Measurements from ENCODE around the gene CSNK1D. TPM values are rescaled to one million over a fixed set of nuclear protein-coding genes. Genes with fewer than 3 reads are reported as not detected.

The CSNK1D gene
- total RNA-seq, 1 donor from 2014 or later, result 86.8 TPM

DNA sequence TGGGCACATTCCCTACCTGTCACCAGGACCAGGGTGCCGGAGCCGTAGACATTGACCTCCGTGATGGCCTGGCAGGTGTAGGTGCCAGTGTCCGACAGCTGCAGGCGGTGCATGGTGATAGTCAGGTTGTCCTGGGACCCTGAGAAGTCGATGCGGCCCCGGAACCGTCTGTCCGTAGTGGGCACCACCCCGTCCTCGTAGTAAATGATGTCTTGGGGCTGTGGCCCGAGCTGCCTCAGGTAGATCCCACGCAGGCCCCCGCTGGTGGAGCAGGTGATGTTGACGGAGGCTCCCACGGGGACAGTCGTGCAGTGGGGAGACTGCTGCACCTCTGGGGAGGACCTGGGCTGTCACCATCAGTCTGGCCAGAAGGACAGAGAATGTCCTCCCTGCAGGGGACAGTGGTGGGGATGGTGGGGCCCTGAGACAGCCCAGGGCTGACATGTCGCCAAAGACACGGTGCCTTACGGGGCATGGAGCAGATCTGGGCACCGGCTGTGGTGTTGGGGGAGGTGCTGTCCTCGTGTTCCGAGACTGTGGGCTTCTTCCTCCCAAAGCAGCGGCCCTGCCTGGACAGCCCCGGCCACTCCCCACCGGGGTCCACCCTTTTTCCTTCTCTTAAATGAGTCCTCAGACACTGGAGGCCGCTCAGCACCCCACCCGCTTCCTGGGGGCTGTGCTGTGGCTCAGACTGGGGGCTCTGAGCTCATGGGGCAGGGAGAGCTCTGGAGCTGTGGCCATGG is 43.3 kb upstream of the CSNK1D start:
- TF ChIP-seq, protein P1, sequence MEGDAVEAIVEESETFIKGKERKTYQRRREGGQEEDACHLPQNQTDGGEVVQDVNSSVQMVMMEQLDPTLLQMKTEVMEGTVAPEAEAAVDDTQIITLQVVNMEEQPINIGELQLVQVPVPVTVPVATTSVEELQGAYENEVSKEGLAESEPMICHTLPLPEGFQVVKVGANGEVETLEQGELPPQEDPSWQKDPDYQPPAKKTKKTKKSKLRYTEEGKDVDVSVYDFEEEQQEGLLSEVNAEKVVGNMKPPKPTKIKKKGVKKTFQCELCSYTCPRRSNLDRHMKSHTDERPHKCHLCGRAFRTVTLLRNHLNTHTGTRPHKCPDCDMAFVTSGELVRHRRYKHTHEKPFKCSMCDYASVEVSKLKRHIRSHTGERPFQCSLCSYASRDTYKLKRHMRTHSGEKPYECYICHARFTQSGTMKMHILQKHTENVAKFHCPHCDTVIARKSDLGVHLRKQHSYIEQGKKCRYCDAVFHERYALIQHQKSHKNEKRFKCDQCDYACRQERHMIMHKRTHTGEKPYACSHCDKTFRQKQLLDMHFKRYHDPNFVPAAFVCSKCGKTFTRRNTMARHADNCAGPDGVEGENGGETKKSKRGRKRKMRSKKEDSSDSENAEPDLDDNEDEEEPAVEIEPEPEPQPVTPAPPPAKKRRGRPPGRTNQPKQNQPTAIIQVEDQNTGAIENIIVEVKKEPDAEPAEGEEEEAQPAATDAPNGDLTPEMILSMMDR (IDR thresholded peaks at IDR 0.05), result no peak
- Histone ChIP-seq H3K27me3 (peaks cover 15% of the 10 kb centered on the region), H3K36me3 (no peaks in the 10 kb centered on the region), H3K27ac (no peak overlapping the region), H3K9me3 (no peaks in the 10 kb centered on the region), H3K4me3 (no peak overlapping the region), H3K4me1 (peaks cover 0 to 5% of the 10 kb centered on the region in 2 donors)
- DNase-seq (ENCODE audit: low spot score in 2 of 2), result no peak
- intact Hi-C loops (cut with DNase I), result no loop called here

DNA sequence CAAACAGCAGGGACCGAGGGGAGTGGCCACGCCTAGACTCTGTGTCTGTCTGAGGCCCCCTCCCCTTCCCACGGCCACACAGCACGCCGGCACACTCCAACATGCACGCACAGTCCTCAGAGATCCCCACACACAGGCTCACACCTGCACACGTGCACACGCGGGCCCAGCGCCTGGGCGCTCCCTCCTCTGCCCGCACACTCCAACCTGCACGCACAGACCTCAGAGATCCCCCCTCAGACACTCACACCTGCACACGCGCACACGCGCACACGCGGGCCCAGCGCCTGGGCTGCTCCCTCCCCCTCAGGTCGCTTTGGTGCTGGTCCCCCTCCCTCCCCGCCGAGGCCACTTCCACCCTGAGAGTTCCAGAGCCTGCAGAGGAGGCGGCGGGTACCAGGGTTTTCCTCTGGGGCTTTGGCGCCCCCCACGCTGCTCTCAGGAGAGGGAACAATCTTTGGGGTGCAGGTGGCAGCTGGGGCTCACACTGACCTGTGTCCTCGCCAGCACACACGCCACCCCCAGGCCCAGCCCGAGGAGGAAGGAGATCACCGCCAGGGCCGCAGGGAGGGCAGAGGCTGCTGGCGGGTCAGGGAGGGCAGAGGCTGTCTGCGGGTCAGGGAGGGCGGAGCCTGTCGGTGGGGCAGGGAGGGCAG is 42.3 kb upstream of the CSNK1D start:
- Histone ChIP-seq H3K27ac (no peak overlapping the region), H3K4me3 (peak overlapping the region in 1 of 2 donors; percentile 22), H3K9me3 (no peaks in the 10 kb centered on the region), H3K36me3 (no peaks in the 10 kb centered on the region), H3K4me1 (no peaks in the 10 kb centered on the region), H3K27me3 (peaks cover 12% of the 10 kb centered on the region)
- intact Hi-C loops (cut with DNase I), result no loop called here
- DNase-seq (ENCODE audit: low spot score in 2 of 2), result no peak
- TF ChIP-seq, protein P1 (IDR thresholded peaks at IDR 0.05), result no peak

DNA sequence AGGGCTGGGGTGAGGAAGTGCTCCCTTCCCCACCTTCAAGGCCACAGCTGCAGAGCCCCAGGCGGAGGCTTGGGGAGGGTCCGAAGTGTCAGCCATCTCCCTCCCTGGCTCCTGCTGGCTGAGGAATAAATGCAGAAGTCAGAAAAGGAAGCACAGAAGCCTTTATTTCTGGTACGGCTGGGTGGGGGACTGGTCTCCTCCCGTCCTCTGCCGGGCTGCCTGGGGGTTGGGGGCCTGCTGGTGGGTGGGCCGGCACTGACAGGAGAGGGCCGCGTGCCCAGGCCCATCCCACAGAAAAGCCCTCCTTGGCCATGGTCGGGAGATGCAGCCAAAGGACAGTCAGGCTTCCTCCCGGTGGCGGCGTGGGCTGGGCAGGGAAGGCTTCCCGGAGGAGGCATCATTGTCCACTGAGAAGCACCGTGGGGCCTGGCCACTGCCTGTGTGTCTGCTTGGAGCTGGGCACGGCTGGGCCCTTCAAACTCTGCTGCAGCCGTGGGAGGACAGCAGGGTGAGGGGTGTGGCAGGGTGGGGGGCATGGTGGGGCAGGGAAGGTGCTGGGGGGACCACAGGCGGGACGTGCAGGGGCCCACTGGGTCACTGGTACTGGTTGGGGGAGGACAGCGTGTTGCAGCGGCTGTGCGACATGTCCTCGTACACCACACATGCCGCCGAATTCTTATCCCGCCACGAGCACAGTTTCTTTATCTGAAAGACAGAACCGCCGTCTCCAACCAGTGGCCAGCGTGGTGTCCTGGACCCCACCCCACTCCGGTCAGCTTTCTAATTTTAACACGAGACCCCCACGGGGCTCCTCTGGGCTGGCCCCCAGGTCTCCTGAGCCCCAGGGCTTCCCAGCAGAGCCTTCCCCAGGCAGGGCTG is 41.5 kb upstream of the CSNK1D start:
- DNase-seq (ENCODE audit: low spot score in 2 of 2), result no peak
- intact Hi-C loops (cut with DNase I), result no loop called here
- H3K36me3 ChIP-seq, result no peaks in the 10 kb centered on the region
- H3K27me3 ChIP-seq, result peaks cover 17% of the 10 kb centered on the region
- peak overlapping the region in 1 of 2 donors; percentile 22 for H3K4me3 ChIP-seq
- no peaks in the 10 kb centered on the region for H3K4me1 ChIP-seq
- no peaks in the 10 kb centered on the region for H3K9me3 ChIP-seq
- no peak overlapping the region for H3K27ac ChIP-seq
- TF ChIP-seq, protein P1 (IDR thresholded peaks at IDR 0.05), result no peak

DNA sequence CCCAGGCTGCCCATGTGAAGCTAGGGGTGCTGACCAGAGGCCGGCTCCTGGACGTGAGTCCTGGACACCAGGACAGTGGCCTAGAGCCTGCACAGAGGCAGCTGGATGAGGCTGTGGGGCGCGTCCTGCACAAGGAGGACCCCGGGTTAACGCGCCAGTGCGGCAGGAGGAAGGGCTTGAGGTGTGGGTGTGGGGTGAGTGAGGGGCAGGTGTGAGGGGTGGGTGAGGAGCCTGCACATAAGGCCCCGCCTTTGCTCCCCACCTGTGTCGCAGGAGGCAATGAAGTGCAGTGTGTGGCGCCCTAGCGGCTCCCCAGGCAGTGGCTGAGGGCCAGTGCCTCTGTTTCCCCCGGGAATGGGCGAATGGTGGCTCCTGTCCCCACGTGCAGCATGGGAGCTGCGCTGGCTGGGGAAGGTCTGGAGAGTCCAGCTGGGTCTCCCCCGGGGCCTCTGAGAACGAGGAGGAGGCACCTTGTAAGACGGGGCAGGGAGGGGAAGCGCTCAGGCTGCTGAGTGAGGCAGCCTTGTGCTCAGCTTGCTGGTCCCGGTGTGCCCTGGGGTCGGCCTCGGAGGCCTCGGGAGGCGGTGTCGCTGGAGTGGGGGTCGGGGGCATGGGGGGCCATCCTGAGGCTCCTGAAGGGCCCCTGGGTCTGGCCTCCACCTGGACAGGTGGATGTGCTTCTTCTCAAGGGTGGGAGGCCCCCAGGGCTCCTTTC is 40.7 kb upstream of the CSNK1D start:
- no peak for DNase-seq (ENCODE audit: low spot score in 2 of 2)
- H3K36me3 ChIP-seq, result no peaks in the 10 kb centered on the region
- no peaks in the 10 kb centered on the region for H3K4me1 ChIP-seq
- TF ChIP-seq, protein P1 (IDR thresholded peaks at IDR 0.05), result no peak
- intact Hi-C loops (cut with DNase I), result no loop called here
- no peak overlapping the region for H3K27ac ChIP-seq
- H3K4me3 ChIP-seq, result no peak overlapping the region
- H3K27me3 ChIP-seq, result peaks cover 17% of the 10 kb centered on the region
- H3K9me3 ChIP-seq, result no peaks in the 10 kb centered on the region
